ENCODE measurements around the gene ST3GAL4.

Gene ST3GAL4

DNA sequence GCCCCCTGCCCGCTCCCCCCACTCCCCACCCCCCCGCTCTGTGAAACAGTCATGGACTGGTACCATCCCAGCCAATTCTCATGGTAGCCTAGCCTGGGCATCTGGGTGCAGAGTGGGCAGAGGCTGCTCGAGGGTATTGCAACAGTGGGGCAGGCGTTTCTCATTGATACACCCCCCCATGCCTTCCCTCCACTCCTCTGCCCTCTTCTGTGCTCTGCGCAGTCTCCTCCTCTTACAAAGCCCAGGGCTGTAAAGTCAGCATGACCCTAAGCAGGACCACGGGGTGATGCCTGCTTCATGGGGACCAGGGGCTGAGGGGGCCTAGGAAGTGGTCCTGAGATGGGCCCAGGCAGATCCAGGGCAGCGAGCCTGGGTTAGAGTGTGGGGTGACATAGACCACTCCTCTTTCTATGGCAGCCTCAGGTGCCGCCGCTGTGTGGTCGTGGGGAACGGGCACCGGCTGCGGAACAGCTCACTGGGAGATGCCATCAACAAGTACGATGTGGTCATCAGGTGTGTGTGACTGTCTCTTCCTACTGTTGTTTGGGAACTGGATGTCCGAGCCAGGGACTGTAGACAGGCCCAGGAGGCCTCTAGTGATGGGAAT lies 52.3 kb downstream of the ST3GAL4 start:
- DNase-seq (ENCODE audit: low spot score) = no peak

DNA sequence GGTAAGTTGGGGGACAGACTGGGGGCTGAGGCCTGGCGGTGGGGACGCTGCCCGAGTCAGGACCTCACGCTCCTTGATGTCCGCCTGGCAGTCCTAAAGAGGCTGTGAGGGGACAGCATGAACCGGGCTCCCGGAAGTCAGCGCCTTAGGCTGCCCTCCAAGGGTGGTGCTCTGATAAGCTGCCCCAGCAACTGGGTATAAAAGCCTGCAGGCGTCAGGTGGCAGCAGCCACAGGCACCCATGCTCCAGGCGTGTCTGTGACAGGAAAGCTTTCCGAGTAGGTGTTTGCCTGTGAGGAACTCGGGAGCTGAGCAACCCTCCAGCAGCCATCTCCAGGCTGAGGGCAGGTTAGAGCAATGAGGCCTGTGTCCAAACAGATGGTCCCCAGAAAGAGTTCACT lies 53.0 kb downstream of the ST3GAL4 start:
- DNase-seq (ENCODE audit: low spot score) = no peak

DNA sequence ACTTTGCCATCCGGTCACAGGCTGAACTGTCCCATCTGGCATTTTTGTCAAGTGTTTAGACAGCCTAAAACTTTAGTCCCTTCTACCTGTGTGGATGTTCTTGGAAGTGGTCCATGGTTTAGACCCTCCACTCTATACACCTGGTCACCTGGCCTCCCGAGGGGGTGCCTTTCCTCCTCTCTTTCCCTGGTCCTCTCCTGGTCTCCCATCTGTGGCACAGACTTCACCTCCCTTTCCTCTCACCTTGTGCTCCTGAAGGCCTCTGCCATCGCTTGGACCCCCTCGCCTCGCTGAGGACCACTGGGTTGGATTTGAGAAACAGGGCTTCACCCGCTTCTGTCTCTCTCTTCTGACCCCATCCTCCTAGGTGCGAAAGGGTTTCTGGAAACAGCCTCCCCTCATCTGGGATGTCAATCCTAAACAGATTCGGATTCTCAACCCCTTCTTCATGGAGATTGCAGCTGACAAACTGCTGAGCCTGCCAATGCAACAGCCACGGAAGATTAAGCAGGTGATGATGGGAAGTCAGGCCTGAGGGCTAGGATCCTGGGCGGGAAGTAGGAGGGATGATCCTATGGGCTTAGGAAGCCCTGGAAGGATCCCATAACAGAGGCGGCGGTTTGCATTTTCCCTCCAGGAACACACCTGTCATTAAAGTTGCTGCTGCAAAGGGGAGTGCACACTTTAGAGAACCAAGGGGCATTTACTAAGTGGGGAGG lies 53.6 kb downstream of the ST3GAL4 start:
- DNase-seq (ENCODE audit: low spot score) = no peak

- no peak for DNase-seq (ENCODE audit: low spot score)
Measured at GRCh38 chr11:126409620-126409985, 54.1 kb downstream of the ST3GAL4 start.

GRCh38 chr11:126410649-126411048 lies 55.2 kb downstream of the ST3GAL4 start:
- no peak for DNase-seq (ENCODE audit: low spot score)

GRCh38 chr11:126411971-126412381 lies 56.5 kb downstream of the ST3GAL4 start:
- no peak for DNase-seq (ENCODE audit: low spot score)

DNA sequence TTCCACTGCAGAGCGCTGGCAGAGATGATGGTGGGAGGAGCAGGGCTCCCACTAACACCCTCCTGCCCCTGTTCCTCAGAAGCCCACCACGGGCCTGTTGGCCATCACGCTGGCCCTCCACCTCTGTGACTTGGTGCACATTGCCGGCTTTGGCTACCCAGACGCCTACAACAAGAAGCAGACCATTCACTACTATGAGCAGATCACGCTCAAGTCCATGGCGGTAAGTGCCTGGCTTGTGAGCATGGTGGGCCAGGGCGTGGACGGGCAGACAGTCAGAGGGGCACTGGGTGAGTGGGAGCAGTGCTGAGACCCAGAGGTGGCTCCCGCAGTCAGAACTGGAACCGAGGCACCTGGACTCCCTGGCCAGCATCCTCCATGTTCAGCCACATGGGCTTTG lies 57.9 kb downstream of the ST3GAL4 start:
- no peak for DNase-seq (ENCODE audit: low spot score)

- no peak for DNase-seq (ENCODE audit: low spot score)
Measured at GRCh38 chr11:126413843-126414405, 58.4 kb downstream of the ST3GAL4 start.

- peak; percentile 72 for DNase-seq (ENCODE audit: low spot score)
Measured at GRCh38 chr11:126414615-126415014, 59.1 kb downstream of the ST3GAL4 start.

DNA sequence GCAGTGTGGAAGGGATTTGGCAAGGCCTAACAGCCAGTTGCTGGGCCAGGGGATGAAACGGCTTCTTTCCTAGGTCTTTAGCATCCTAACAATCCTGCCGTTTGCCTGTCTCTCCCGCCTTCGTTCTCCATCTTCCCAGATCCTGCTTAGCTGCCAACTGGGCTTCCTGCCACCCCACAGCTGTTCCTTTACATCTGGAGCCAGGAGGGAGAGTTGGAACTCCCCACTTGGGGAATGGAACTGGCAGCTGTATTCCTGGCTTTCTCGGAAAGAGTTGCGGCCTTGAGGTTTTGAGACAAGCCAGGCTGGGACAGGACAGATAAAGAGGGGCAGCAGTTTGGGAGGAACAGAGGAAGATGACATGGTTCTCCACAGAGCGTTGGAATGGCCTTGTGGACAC lies 59.6 kb downstream of the ST3GAL4 start:
- no peak for DNase-seq (ENCODE audit: low spot score)

DNA sequence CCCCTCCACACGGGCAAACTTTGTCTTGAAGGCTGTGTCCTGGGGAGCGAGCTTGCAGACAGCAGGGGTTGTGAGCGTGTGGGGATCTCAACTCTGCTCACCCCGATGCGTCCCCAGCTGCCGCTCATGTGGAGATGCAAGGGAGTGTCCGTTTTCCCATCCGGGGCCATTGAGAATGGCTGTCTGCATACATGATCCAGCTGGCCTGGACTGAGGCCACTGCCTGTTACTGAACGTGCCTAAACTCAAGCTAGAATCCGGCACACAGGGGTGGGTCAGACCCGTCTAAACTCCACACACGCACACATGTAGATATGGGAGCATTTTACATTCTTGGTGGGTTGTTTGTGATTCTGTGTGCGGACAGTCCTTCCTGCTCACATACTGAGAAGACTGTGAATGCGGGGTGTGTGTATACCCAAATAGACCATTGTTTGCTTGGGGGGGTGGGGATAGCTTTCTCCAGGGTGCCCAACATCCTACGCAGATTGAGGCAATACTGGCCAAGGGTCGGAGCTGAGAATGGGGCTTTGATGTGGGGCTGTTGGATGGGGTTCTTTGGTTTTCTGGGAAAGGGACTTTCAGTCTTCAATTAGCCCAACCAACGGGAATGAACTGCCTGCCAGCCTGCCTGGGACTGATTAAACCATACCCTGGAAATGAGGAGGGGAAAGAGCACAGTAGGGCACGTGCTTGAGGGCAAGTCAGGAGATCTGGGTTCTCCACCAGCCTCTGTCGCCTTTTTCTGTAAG lies 60.4 kb downstream of the ST3GAL4 start:
- DNase-seq (ENCODE audit: low spot score) = no peak

- DNase-seq (ENCODE audit: low spot score) = peak; percentile 72
Measured at GRCh38 chr11:126416542-126417090, 61.1 kb downstream of the ST3GAL4 start.

DNA sequence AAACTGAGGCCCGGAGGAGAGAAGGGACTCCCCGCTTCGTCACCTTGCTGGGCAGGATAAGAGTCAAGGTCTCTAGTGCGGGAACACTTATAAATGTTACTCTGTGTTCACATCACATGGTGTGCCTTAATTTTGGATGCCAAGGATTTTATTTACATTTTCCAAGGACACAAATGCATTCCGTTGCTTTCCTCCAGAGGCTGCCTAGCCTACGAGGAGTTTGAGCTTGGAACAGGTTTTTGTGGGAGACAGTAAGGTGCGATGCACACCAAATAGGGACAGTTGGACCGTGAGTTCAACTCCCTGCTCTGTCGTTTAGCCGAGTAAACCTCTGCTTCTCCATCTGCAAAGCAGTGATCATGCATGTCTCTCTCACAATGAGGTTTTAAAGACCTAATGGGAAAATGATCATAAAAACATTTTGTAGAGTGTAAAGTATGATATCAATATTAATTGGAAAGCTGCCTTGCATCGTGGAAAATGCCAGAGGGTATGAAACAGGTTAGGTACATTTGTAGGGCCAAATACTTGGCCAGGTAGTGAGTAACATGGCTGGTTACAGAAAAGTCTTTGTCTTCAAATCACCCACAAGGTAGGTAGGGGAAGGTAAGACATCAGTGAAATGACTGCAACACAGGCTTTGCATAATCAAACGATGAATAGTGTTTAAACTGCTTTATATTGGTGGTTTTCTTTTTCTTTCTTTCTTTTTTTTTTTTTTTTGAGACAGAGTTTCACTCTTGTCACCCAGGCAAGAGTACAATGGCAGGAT lies 61.8 kb downstream of the ST3GAL4 start:
- DNase-seq (ENCODE audit: low spot score) = no peak

GRCh38 chr11:126418887-126419286 lies 63.4 kb downstream of the ST3GAL4 start:
- no peak for DNase-seq (ENCODE audit: low spot score)

- DNase-seq (ENCODE audit: low spot score) = no peak
Measured at GRCh38 chr11:126419801-126420697, 64.6 kb downstream of the ST3GAL4 start.

- no peak for DNase-seq (ENCODE audit: low spot score)
Measured at GRCh38 chr11:126420698-126421256, 65.3 kb downstream of the ST3GAL4 start.

DNA sequence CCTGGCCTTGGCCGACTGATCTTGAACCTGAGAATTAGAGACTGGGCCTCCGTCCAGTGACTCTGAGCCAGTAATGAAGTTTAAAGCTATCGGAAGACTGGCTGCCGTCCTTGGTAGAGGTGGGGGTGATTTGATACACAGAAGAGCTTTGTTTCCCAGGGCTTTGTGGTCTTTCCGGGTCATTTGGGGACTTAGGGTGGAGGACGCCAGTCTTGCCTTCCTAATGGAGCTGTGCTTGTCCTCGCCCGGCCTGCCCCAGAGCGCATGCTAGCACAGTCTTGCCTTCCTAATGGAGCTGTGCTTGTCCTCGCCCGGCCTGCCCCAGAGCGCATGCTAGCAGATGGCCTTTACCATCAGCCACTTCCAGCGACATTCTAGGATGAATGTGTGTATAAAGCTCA lies 65.8 kb downstream of the ST3GAL4 start:
- no peak for DNase-seq (ENCODE audit: low spot score)

GRCh38 chr11:126422446-126422845 lies 67.0 kb downstream of the ST3GAL4 start:
- no peak for DNase-seq (ENCODE audit: low spot score)

GRCh38 chr11:126423154-126423553 lies 67.7 kb downstream of the ST3GAL4 start:
- DNase-seq (ENCODE audit: low spot score) = no peak

DNA sequence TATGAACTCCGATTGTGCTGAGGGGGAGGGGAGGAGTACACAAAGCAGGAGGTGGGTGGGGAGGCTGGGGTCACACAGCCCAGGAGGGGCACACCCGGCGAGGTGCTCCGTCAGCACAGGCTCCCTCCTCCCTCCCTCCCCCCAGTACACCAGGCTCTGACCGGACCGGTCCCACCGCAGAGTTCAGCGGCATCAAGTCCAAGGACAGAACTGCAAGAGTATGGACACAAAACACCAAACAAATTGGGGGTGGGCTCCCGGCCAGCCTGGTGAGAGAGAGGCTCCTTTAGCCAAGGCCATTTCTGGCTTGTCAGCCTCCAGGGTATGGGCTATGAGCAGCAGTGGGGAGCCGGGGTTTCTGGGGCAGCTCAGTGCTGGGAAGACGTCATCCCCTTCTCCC lies 68.3 kb downstream of the ST3GAL4 start:
- DNase-seq (ENCODE audit: low spot score) = no peak

Data from kidney tubule cell (primary cell).